H9 (cell line): ENCODE results near the gene POLG2. TPM values are rescaled to one million over a fixed set of nuclear protein-coding genes. Genes with fewer than 3 reads are reported as not detected.
"Not testable (repeated sequence)": the region's sequence is repeated elsewhere in the genome, so short reads cannot be mapped to it uniquely, and the experiment has no call there.

Source experiments
- DNase-seq: peaks from one replicate; pipeline ENCODE4 v3.0.0-alpha.2; 2017
- H2AFZ ChIP-seq: one replicate; pipeline ENCODE4 v1.6.1; 2013; ENCODE audit warnings: mild to moderate bottlenecking, low read length, control low read depth, moderate library complexity
- H2AK5ac ChIP-seq: 2 replicates; pipeline ENCODE4 v1.6.1; 2013; ENCODE audit warnings: low read length, control low read depth, mixed read lengths; ENCODE audit not compliant: insufficient read length
- H2BK120ac ChIP-seq: one replicate; pipeline ENCODE4 v1.6.1; 2013; ENCODE audit warnings: low read depth, mild to moderate bottlenecking, low read length, control low read depth, inconsistent platforms; ENCODE audit not compliant: poor library complexity, severe bottlenecking
- H2BK12ac ChIP-seq: 2 replicates; pipeline ENCODE4 v1.6.1; 2013; ENCODE audit warnings: low read length, control low read depth, mixed read lengths, low read depth; ENCODE audit not compliant: insufficient read length
- H2BK15ac ChIP-seq: 2 replicates; pipeline ENCODE4 v1.6.1; 2013; ENCODE audit warnings: low read depth, low read length, control low read depth
- H2BK20ac ChIP-seq: one replicate; pipeline ENCODE4 v1.6.1; 2013; ENCODE audit warnings: low read depth, mild to moderate bottlenecking, low read length, control low read depth, inconsistent platforms; ENCODE audit not compliant: poor library complexity, severe bottlenecking
- H2BK5ac ChIP-seq: 2 replicates; pipeline ENCODE4 v1.6.1; 2013; ENCODE audit warnings: low read length, control low read depth, mixed read lengths; ENCODE audit not compliant: insufficient read length
- H3K14ac ChIP-seq: 2 replicates; pipeline ENCODE4 v1.6.1; 2013; ENCODE audit warnings: low read length, control low read depth; ENCODE audit not compliant: insufficient read depth
- H3K18ac ChIP-seq: 2 replicates; pipeline ENCODE4 v1.6.1; 2013; ENCODE audit warnings: low read depth, mild to moderate bottlenecking, mixed read lengths, low read length, control low read depth; ENCODE audit not compliant: insufficient read length
- H3K23ac ChIP-seq: 2 replicates; pipeline ENCODE4 v1.6.1; 2013; ENCODE audit warnings: low read length, control low read depth, mixed read lengths, low read depth; ENCODE audit not compliant: insufficient read length
- H3K23me2 ChIP-seq: 2 replicates; pipeline ENCODE4 v1.6.1; 2013; ENCODE audit warnings: low read depth, mild to moderate bottlenecking, mixed read lengths, low read length, control low read depth; ENCODE audit not compliant: insufficient read length, poor library complexity, severe bottlenecking
- H3K27ac ChIP-seq: 2 replicates; pipeline ENCODE4 v1.5.1; 2013; ENCODE audit warnings: low read length, control low read depth, mixed read lengths, low read depth; ENCODE audit not compliant: insufficient read length
- H3K27me3 ChIP-seq: 2 replicates; pipeline ENCODE4 v1.6.1; 2013; ENCODE audit warnings: low read length, control low read depth, inconsistent platforms; ENCODE audit not compliant: insufficient read depth
- H3K4ac ChIP-seq: 2 replicates; pipeline ENCODE4 v1.6.1; 2013; ENCODE audit warnings: low read depth, mild to moderate bottlenecking, control low read depth, inconsistent platforms, low read length, moderate library complexity
- H3K4me1 ChIP-seq: 2 replicates; pipeline ENCODE4 v1.6.1; 2013; ENCODE audit warnings: low read length, control low read depth, inconsistent platforms; ENCODE audit not compliant: insufficient read depth
- H3K4me2 ChIP-seq: 2 replicates; pipeline ENCODE4 v1.6.1; 2013; ENCODE audit warnings: low read length, control low read depth, mixed read lengths; ENCODE audit not compliant: insufficient read length, insufficient read depth
- H3K56ac ChIP-seq: 2 replicates; pipeline ENCODE4 v1.6.1; 2013; ENCODE audit warnings: low read depth, mild to moderate bottlenecking, mixed read lengths, low read length, control low read depth; ENCODE audit not compliant: insufficient read length
- H3K79me1 ChIP-seq: 2 replicates; pipeline ENCODE4 v1.6.1; 2013; ENCODE audit warnings: low read depth, mild to moderate bottlenecking, moderate library complexity, low read length, control low read depth, inconsistent platforms; ENCODE audit not compliant: insufficient read depth, poor library complexity, severe bottlenecking
- H3K79me2 ChIP-seq: 2 replicates; pipeline ENCODE4 v1.6.1; 2013; ENCODE audit warnings: low read length, control low read depth, inconsistent platforms; ENCODE audit not compliant: insufficient read depth
- H3K9ac ChIP-seq: 2 replicates; pipeline ENCODE4 v1.6.1; 2013; ENCODE audit warnings: low read length, control low read depth, mixed read lengths; ENCODE audit not compliant: insufficient read length; ENCODE audit errors: extremely low read depth
- H3K9me3 ChIP-seq: one replicate; pipeline ENCODE4 v1.6.1; 2013; ENCODE audit warnings: low read depth, low read length, inconsistent platforms; ENCODE audit not compliant: control insufficient read depth
- H3T11ph ChIP-seq: one replicate; pipeline ENCODE4 v1.6.1; 2013; ENCODE audit warnings: mild to moderate bottlenecking, low read length, control low read depth, inconsistent platforms
- H4K20me1 ChIP-seq: one replicate; pipeline ENCODE4 v1.6.1; 2013; ENCODE audit not compliant: control insufficient read depth, insufficient read length, insufficient read depth
- H4K5ac ChIP-seq: 2 replicates; pipeline ENCODE4 v1.6.1; 2013; ENCODE audit warnings: low read depth, mild to moderate bottlenecking, mixed read lengths, low read length, control low read depth; ENCODE audit not compliant: insufficient read length
- H4K8ac ChIP-seq: replicated peaks from 2 replicates; pipeline ENCODE4 v1.6.1; 2013; ENCODE audit warnings: low read length, control low read depth, mixed read lengths, low read depth; ENCODE audit not compliant: insufficient read length
- H4K91ac ChIP-seq: 2 replicates; pipeline ENCODE4 v1.6.1; 2013; ENCODE audit warnings: low read depth, mild to moderate bottlenecking, moderate library complexity, mixed read lengths, low read length, control low read depth; ENCODE audit not compliant: insufficient read length
- H3K27ac Mint-ChIP-seq, 3 experiments: 2 replicates in 2 of 3; 3 replicates in 1 of 3; pipeline ENCODE4 v1.8.0; 2020 to 2021; ENCODE audit warnings: mixed read lengths in 3 of 3, mild to moderate bottlenecking in 1 of 3, moderate library complexity in 1 of 3
- H3K27me3 Mint-ChIP-seq: 2 replicates; pipeline ENCODE4 v1.8.0; 2021; ENCODE audit warnings: low read depth, mild to moderate bottlenecking, moderate library complexity, mixed read lengths
- H3K36me3 Mint-ChIP-seq, 3 experiments: 2 replicates in 2 of 3; 3 replicates in 1 of 3; pipeline ENCODE4 v1.8.0; 2020 to 2021; ENCODE audit warnings: low read depth in 3 of 3, mixed read lengths in 3 of 3; ENCODE audit not compliant: insufficient read depth in 1 of 3
- H3K4me1 Mint-ChIP-seq, 2 experiments: 2 replicates each; pipeline ENCODE4 v1.8.0; 2020; ENCODE audit warnings: mixed read lengths in 2 of 2
- H3K4me3 Mint-ChIP-seq, 2 experiments: 2 replicates in 1 of 2; 3 replicates in 1 of 2; pipeline ENCODE4 v1.8.0; 2020 to 2021; ENCODE audit warnings: mild to moderate bottlenecking in 2 of 2, mixed read lengths in 2 of 2, moderate library complexity in 1 of 2
- H3K9me3 Mint-ChIP-seq, 2 experiments: 2 replicates in 1 of 2; 3 replicates in 1 of 2; pipeline ENCODE4 v1.8.0; 2020; ENCODE audit warnings: mild to moderate bottlenecking in 2 of 2, mixed read lengths in 2 of 2, moderate library complexity in 1 of 2
- WGBS: extraction: QIAGEN DNeasy Blood & Tissue Kit; methylation state at CpG from one replicate; pipeline ENCODE4 v1.1.7; 2013; ENCODE audit warnings: missing lambda C conversion rate, low lambda C conversion rate, mixed read lengths; ENCODE audit not compliant: insufficient read length; ENCODE audit errors: extremely low coverage; 5-methylcytosine and 5-hydroxymethylcytosine counted together
- total RNA-seq: library from RNA; stranded (reverse); gene quantifications from 2 replicates; pipeline ENCODE4 v1.2.1, GENCODE V29; 2021
- TF ChIP-seq, protein P1 (sequence below): fragments of 200-600 bp; sonication (generic); conservative IDR thresholded peaks from 3 replicates; pipeline ENCODE4 v1.8.0; 2021; ENCODE audit warnings: antibody characterized with exemption, mild to moderate bottlenecking

The POLG2 gene
- total RNA-seq, 1 experiment from 2014 or later: 35.5 TPM

DNA sequence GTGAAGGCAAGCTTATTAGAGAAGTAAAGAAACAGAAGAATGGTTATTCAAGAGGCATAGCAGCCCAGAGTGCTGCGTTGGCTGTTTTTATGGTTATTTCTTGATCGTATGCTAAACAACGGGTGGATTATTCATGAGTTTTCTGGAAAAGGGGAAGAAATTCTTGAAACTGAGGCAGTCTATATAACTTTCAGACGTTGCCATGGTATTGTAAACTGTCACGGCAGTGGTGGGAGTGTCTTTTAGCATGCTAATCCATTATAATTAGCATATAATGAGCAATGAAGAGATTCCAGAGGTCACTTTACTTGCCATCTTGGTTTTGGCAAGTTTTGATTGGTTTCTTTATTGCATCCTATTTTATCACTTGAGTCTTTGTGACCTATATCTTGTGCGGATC is 65.3 kb downstream of the POLG2 start:
- H3K14ac ChIP-seq: no peak overlapping the region
- TF ChIP-seq, protein P1, sequence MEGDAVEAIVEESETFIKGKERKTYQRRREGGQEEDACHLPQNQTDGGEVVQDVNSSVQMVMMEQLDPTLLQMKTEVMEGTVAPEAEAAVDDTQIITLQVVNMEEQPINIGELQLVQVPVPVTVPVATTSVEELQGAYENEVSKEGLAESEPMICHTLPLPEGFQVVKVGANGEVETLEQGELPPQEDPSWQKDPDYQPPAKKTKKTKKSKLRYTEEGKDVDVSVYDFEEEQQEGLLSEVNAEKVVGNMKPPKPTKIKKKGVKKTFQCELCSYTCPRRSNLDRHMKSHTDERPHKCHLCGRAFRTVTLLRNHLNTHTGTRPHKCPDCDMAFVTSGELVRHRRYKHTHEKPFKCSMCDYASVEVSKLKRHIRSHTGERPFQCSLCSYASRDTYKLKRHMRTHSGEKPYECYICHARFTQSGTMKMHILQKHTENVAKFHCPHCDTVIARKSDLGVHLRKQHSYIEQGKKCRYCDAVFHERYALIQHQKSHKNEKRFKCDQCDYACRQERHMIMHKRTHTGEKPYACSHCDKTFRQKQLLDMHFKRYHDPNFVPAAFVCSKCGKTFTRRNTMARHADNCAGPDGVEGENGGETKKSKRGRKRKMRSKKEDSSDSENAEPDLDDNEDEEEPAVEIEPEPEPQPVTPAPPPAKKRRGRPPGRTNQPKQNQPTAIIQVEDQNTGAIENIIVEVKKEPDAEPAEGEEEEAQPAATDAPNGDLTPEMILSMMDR: no peak
- no peak overlapping the region for H2BK5ac ChIP-seq
- H3K27ac ChIP-seq: no peak overlapping the region
- DNase-seq: no peak
- no peak overlapping the region for H4K91ac ChIP-seq
- no peaks in the 10 kb centered on the region for H3K27me3 ChIP-seq
- no peak overlapping the region for H2BK120ac ChIP-seq
- Mint-ChIP-seq H3K36me3 (peaks cover 3 to 18% (median 14%) of the 10 kb centered on the region in 3 experiments), H3K9me3 (peaks cover 27 to 38% of the 10 kb centered on the region in 2 experiments), H3K27me3 (peaks cover 3% of the 10 kb centered on the region; the same call in 1 of the 2 replicates), H3K27ac (no peak overlapping the region), H3K4me3 (no peak overlapping the region), H3K4me1 (no peaks in the 10 kb centered on the region)
- no peak overlapping the region for H2BK20ac ChIP-seq
- no peak overlapping the region for H3K4ac ChIP-seq
- no peak overlapping the region for H3T11ph ChIP-seq
- H2BK15ac ChIP-seq: no peak overlapping the region
- no peak overlapping the region for H3K4me2 ChIP-seq
- H4K20me1 ChIP-seq: no peaks in the 10 kb centered on the region
- no peak overlapping the region for H2BK12ac ChIP-seq
- no peaks in the 10 kb centered on the region for H3K79me2 ChIP-seq
- no peak overlapping the region for H3K56ac ChIP-seq
- no peak overlapping the region for H3K18ac ChIP-seq
- no peaks in the 10 kb centered on the region for H3K4me1 ChIP-seq
- H3K9me3 ChIP-seq: peaks cover 18% of the 10 kb centered on the region
- no peak overlapping the region for H3K23ac ChIP-seq
- H2AK5ac ChIP-seq: no peak overlapping the region
- H4K5ac ChIP-seq: no peak overlapping the region
- H2AFZ ChIP-seq: no peak overlapping the region
- no peaks in the 10 kb centered on the region for H3K23me2 ChIP-seq
- no peak overlapping the region for H3K9ac ChIP-seq
- H4K8ac ChIP-seq: no peak overlapping the region
- no CpG with 5 or more reads among the region's 6 CpGs for WGBS
- no peaks in the 10 kb centered on the region for H3K79me1 ChIP-seq

DNA sequence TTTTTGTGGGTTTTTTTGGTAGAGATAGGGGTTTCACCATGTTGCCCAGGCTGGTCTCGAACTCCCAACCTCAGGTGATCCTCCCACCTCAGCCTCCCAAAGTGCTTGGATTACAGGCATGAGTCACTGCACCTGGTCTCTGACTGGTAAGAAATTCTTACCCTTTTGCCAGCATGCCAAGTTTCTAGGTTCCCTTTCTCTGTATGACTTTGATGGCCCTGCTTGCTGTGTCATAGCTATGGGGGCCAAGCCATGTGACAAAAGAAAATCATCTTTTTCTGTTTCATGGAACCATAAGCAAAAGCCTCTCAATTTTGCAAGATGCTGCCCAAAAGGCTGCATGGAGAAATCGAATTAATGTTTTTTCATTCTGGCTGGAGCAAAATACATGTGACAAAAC is 66.8 kb downstream of the POLG2 start:
- not testable (repeated sequence) for H2BK5ac ChIP-seq, H3K27ac Mint-ChIP-seq, H3K9ac ChIP-seq, H2AFZ ChIP-seq, H2BK120ac ChIP-seq, H3K27ac ChIP-seq, H2BK15ac ChIP-seq, H4K5ac ChIP-seq, H3K23ac ChIP-seq, H3T11ph ChIP-seq, H3K27me3 ChIP-seq, H2AK5ac ChIP-seq, H4K91ac ChIP-seq, H4K20me1 ChIP-seq, H3K4me1 Mint-ChIP-seq, H3K4me3 Mint-ChIP-seq, H3K27me3 Mint-ChIP-seq, DNase-seq, H3K56ac ChIP-seq, H3K79me2 ChIP-seq, H3K23me2 ChIP-seq, H3K4me2 ChIP-seq, H3K4ac ChIP-seq, H4K8ac ChIP-seq, H3K14ac ChIP-seq, H3K18ac ChIP-seq, H2BK20ac ChIP-seq, H3K4me1 ChIP-seq, H3K79me1 ChIP-seq, H2BK12ac ChIP-seq
- peaks cover 11% of the 10 kb centered on the region for H3K9me3 ChIP-seq
- Mint-ChIP-seq H3K36me3 (peaks cover 11 to 27% (median 19%) of the 10 kb centered on the region in 3 experiments), H3K9me3 (peaks cover 30 to 40% of the 10 kb centered on the region in 2 experiments)
- WGBS: no CpG with 5 or more reads among the region's 2 CpGs
